Breast epithelium (tissue), 3 donors: ENCODE results near the gene CXorf66.

Source experiments
- POLR2A ChIP-seq: fragments of 450-650 bp; IDR thresholded peaks from one replicate; pipeline ENCODE4 v1.6.1; 2016; ENCODE audit warnings: antibody characterized with exemption, mild to moderate bottlenecking, moderate library complexity
- POLR2AphosphoS5 ChIP-seq, 3 donors: sonication (generic); formaldehyde crosslinking; IDR thresholded peaks; one replicate each; pipeline ENCODE4 v1.6.1; 2017; ENCODE audit warnings: antibody characterized with exemption in 3 of 3
- TF ChIP-seq, protein P1 (sequence below), 3 donors: fragments of 450-650 bp; IDR thresholded peaks; one replicate each; pipeline ENCODE4 v1.5.1; 2016 to 2017; ENCODE audit warnings: antibody characterized with exemption in 3 of 3, mild to moderate bottlenecking in 3 of 3, moderate library complexity in 3 of 3

DNA sequence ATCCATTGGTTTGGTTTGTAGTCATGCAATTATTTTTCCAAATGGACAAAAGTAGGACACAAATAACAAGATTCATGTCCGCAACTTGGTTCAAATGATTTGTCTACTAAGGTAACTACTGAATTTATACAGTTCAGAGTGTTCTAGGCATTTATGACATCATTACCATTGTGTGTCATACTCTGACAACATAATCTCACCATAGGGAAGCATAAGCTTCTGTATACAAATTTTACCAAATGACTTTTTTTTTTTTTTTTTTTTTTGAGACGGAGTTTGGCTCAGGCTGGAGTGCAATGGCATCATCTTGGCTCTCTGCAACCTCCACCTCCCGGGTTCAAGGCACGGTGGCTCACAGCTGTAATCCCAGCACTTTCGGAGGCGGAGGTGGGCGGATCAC, at the start of gene CXorf66:
- TF ChIP-seq, protein P1, sequence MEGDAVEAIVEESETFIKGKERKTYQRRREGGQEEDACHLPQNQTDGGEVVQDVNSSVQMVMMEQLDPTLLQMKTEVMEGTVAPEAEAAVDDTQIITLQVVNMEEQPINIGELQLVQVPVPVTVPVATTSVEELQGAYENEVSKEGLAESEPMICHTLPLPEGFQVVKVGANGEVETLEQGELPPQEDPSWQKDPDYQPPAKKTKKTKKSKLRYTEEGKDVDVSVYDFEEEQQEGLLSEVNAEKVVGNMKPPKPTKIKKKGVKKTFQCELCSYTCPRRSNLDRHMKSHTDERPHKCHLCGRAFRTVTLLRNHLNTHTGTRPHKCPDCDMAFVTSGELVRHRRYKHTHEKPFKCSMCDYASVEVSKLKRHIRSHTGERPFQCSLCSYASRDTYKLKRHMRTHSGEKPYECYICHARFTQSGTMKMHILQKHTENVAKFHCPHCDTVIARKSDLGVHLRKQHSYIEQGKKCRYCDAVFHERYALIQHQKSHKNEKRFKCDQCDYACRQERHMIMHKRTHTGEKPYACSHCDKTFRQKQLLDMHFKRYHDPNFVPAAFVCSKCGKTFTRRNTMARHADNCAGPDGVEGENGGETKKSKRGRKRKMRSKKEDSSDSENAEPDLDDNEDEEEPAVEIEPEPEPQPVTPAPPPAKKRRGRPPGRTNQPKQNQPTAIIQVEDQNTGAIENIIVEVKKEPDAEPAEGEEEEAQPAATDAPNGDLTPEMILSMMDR (IDR thresholded peaks at IDR 0.05), result no peak
- TF ChIP-seq POLR2AphosphoS5 (IDR thresholded peaks at IDR 0.05) (no peak), POLR2A (no peak)
